HepG2 (cell line): ENCODE measurements around the gene LRRC45. TPM values are rescaled to one million over a fixed set of nuclear protein-coding genes. Genes with fewer than 3 reads are reported as not detected.

Experiments used
- AKAP8 ChIP-seq: sonication (generic); formaldehyde crosslinking; IDR thresholded peaks from 2 replicates; pipeline ENCODE4 v1.5.1; 2020; ENCODE audit warnings: mild to moderate bottlenecking, missing genetic modification reagents
- EED ChIP-seq: sonication (generic); formaldehyde crosslinking; IDR thresholded peaks from 2 replicates; pipeline ENCODE4 v1.5.0; 2020; ENCODE audit warnings: mild to moderate bottlenecking, missing genetic modification reagents
- FLYWCH1 ChIP-seq: sonication (generic); formaldehyde crosslinking; IDR thresholded peaks from 2 replicates; pipeline ENCODE4 v1.8.1; 2023; ENCODE audit warnings: mild to moderate bottlenecking, missing genetic modification reagents
- FOXP1 ChIP-seq, 2 experiments: fragments of 450-650 bp in 1 of 2; IDR thresholded peaks; 2 replicates each; pipeline ENCODE4 v1.6.1; 2017 to 2018; ENCODE audit warnings: antibody characterized with exemption in 1 of 2
- GPN1 ChIP-seq: sonication (generic); formaldehyde crosslinking; IDR thresholded peaks from 2 replicates; pipeline ENCODE4 v1.5.1; 2020; ENCODE audit warnings: missing genetic modification reagents, borderline replicate concordance
- HES4 ChIP-seq: sonication (generic); formaldehyde crosslinking; IDR thresholded peaks from 2 replicates; pipeline ENCODE4 v1.9.0; 2021; ENCODE audit warnings: mild to moderate bottlenecking, missing genetic modification reagents, borderline replicate concordance
- HNRNPH1 ChIP-seq: fragments of 200-400 bp; formaldehyde crosslinking; optimal IDR thresholded peaks from 2 replicates; pipeline ENCODE3; 2017; ENCODE audit warnings: mild to moderate bottlenecking, low read depth, low read length
- ISX ChIP-seq: sonication (generic); formaldehyde crosslinking; conservative IDR thresholded peaks from 2 replicates; pipeline ENCODE4 v1.5.0; 2020; ENCODE audit warnings: missing genetic modification reagents
- NFE2L2 ChIP-seq: fragments of 150-350 bp; IDR thresholded peaks from 2 replicates; pipeline ENCODE4 v1.6.1; 2014; ENCODE audit warnings: low read length
- SOX5 ChIP-seq: IDR thresholded peaks from 2 replicates; pipeline ENCODE4 v1.6.1; 2016; ENCODE audit warnings: borderline replicate concordance
- STAG1 ChIP-seq: sonication (generic); formaldehyde crosslinking; IDR thresholded peaks from 2 replicates; pipeline ENCODE4 v1.4.0; 2020; ENCODE audit warnings: missing genetic modification reagents
- ZBTB25 ChIP-seq: IDR thresholded peaks from 2 replicates; pipeline ENCODE4 v1.6.1; 2018; ENCODE audit warnings: missing genetic modification reagents
- ZBTB42 ChIP-seq: sonication (generic); formaldehyde crosslinking; IDR thresholded peaks from 2 replicates; pipeline ENCODE4 v1.5.0; 2020; ENCODE audit warnings: mild to moderate bottlenecking, missing genetic modification reagents
- ZNF276 ChIP-seq: sonication (generic); formaldehyde crosslinking; IDR thresholded peaks from 2 replicates; pipeline ENCODE4 v1.4.0; 2020; ENCODE audit warnings: mild to moderate bottlenecking, low read depth, missing genetic modification reagents
- ZSCAN22 ChIP-seq: sonication (generic); formaldehyde crosslinking; IDR thresholded peaks from 2 replicates; pipeline ENCODE4 v1.4.0; 2020; ENCODE audit warnings: mild to moderate bottlenecking, missing genetic modification reagents
- polyA plus RNA-seq, 8 experiments: library from polyadenylated mRNA; depleted of rRNA in 3 of 8; stranded (reverse) in 7 of 8; unstranded in 1 of 8; fragments of >200 nt; fragmentation: Illumina TruSeq in 4 of 8; extraction: Trizol in 4 of 8; gene quantifications; 2 replicates each; pipeline versions ENCODE4 v1.2.1 to v1.2.3, GENCODE V29; 2011 to 2016; ENCODE audit warnings: low read depth in 4 of 8, missing spikeins in 1 of 8, mixed read lengths in 1 of 8; ENCODE audit not compliant: insufficient read depth in 1 of 8
- total RNA-seq, 5 experiments: library from RNA; depleted of rRNA; stranded (reverse); fragments of >200 nt; fragmentation: Illumina TruSeq; extraction: Trizol; gene quantifications; 2 replicates each; pipeline ENCODE4 v1.2.3, GENCODE V29; 2016; ENCODE audit warnings: low read depth in 1 of 5
- TF ChIP-seq, protein P1 (sequence below): IDR thresholded peaks from 2 replicates; pipeline ENCODE4 v1.6.1; 2016; ENCODE audit warnings: low read depth, control low read depth
- TF ChIP-seq, protein P2 (sequence below): sonication (generic); formaldehyde crosslinking; IDR thresholded peaks from 2 replicates; pipeline ENCODE4 v1.4.0; 2020; ENCODE audit warnings: missing genetic modification reagents
- TF ChIP-seq, protein P3 (sequence below): sonication (generic); formaldehyde crosslinking; IDR thresholded peaks from 2 replicates; pipeline ENCODE4 v1.5.1; 2020; ENCODE audit warnings: missing genetic modification reagents, mild to moderate bottlenecking, borderline replicate concordance

The LRRC45 gene
- total and polyA plus RNA-seq, 2 of the 13 experiments (the other 11 are each of a cell fraction or from before 2014, with no cell fraction given) = 11.6 to 48.1 TPM

DNA sequence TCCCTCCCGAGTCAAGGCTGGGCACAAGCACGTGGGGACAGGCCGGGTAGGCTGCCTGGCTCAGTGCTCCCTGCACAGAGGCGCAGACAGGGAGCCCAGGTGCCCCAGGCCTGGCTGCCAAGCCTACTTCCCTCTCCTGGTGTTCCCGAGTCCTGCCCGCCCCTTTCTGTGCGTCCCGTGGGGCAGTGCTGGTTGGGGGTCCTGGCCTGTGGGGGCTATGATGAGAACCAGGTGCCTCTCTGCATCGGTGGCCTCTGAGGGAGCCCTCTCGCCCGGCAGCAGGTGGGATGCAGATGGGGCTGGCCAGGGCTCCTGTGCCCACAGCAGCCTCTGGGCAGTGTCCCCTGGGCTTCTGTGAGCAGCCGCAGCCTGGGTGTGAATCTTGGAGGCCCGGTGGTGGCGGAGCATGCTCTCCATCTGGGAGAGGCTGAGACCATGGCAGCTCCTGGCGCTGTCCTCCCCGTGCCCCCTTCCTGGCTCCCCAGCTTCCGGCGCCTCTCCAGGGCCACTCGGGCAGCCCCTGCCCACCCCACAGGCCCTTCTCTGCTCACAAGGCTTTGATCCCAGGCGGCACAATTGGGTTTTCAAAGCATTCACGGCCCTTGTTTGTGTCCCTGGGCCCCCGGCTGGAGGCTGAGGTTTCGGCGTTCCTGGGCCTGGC, 7.7 kb upstream of the LRRC45 start (continued):
- TF ChIP-seq, protein P1, sequence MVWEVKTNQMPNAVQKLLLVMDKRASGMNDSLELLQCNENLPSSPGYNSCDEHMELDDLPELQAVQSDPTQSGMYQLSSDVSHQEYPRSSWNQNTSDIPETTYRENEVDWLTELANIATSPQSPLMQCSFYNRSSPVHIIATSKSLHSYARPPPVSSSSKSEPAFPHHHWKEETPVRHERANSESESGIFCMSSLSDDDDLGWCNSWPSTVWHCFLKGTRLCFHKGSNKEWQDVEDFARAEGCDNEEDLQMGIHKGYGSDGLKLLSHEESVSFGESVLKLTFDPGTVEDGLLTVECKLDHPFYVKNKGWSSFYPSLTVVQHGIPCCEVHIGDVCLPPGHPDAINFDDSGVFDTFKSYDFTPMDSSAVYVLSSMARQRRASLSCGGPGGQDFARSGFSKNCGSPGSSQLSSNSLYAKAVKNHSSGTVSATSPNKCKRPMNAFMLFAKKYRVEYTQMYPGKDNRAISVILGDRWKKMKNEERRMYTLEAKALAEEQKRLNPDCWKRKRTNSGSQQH (CRISPR knock-in tag) = no peak
- no peak for TF ChIP-seq EED
- no peak for TF ChIP-seq ZBTB42 (CRISPR knock-in tag)
- no peak for TF ChIP-seq ZBTB25 (CRISPR knock-in tag)
- no peak for TF ChIP-seq ISX (CRISPR knock-in tag)
- TF ChIP-seq SOX5 (CRISPR knock-in tag) = peak; percentile 79; the same call in 1 of the 2 replicates
- peak; percentile 15; the same call in 1 of the 2 replicates for TF ChIP-seq STAG1 (CRISPR knock-in tag)
- TF ChIP-seq HNRNPH1 = peak; percentile 36
- no peak for TF ChIP-seq ZSCAN22
- TF ChIP-seq FLYWCH1 (CRISPR knock-in tag) = no peak
- TF ChIP-seq GPN1 (CRISPR knock-in tag) = no peak
- TF ChIP-seq, protein P2, sequence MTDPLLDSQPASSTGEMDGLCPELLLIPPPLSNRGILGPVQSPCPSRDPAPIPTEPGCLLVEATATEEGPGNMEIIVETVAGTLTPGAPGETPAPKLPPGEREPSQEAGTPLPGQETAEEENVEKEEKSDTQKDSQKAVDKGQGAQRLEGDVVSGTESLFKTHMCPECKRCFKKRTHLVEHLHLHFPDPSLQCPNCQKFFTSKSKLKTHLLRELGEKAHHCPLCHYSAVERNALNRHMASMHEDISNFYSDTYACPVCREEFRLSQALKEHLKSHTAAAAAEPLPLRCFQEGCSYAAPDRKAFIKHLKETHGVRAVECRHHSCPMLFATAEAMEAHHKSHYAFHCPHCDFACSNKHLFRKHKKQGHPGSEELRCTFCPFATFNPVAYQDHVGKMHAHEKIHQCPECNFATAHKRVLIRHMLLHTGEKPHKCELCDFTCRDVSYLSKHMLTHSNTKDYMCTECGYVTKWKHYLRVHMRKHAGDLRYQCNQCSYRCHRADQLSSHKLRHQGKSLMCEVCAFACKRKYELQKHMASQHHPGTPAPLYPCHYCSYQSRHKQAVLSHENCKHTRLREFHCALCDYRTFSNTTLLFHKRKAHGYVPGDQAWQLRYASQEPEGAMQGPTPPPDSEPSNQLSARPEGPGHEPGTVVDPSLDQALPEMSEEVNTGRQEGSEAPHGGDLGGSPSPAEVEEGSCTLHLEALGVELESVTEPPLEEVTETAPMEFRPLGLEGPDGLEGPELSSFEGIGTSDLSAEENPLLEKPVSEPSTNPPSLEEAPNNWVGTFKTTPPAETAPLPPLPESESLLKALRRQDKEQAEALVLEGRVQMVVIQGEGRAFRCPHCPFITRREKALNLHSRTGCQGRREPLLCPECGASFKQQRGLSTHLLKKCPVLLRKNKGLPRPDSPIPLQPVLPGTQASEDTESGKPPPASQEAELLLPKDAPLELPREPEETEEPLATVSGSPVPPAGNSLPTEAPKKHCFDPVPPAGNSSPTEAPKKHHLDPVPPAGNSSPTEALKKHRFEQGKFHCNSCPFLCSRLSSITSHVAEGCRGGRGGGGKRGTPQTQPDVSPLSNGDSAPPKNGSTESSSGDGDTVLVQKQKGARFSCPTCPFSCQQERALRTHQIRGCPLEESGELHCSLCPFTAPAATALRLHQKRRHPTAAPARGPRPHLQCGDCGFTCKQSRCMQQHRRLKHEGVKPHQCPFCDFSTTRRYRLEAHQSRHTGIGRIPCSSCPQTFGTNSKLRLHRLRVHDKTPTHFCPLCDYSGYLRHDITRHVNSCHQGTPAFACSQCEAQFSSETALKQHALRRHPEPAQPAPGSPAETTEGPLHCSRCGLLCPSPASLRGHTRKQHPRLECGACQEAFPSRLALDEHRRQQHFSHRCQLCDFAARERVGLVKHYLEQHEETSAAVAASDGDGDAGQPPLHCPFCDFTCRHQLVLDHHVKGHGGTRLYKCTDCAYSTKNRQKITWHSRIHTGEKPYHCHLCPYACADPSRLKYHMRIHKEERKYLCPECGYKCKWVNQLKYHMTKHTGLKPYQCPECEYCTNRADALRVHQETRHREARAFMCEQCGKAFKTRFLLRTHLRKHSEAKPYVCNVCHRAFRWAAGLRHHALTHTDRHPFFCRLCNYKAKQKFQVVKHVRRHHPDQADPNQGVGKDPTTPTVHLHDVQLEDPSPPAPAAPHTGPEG = 0 out of 2 replicates have a peak, but pooled peaks have one; percentile 69
- TF ChIP-seq ZNF276 (CRISPR knock-in tag) = no peak
- no peak for TF ChIP-seq FOXP1 (IDR thresholded peaks at IDR 0.05)
- peak; percentile 27; the same call in 1 of the 2 replicates for TF ChIP-seq FOXP1 (CRISPR knock-in tag; IDR thresholded peaks at IDR 0.05)
- TF ChIP-seq HES4 = no peak
- TF ChIP-seq, protein P3, sequence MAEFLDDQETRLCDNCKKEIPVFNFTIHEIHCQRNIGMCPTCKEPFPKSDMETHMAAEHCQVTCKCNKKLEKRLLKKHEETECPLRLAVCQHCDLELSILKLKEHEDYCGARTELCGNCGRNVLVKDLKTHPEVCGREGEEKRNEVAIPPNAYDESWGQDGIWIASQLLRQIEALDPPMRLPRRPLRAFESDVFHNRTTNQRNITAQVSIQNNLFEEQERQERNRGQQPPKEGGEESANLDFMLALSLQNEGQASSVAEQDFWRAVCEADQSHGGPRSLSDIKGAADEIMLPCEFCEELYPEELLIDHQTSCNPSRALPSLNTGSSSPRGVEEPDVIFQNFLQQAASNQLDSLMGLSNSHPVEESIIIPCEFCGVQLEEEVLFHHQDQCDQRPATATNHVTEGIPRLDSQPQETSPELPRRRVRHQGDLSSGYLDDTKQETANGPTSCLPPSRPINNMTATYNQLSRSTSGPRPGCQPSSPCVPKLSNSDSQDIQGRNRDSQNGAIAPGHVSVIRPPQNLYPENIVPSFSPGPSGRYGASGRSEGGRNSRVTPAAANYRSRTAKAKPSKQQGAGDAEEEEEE (CRISPR knock-in tag) = 0 out of 2 replicates have a peak, but pooled peaks have one; percentile 44
- TF ChIP-seq NFE2L2 = no peak
- TF ChIP-seq AKAP8 (CRISPR knock-in tag) = no peak; the same call in 1 of the 2 replicates
